SK-N-SH treated with all-trans-retinoic acid at 6 μM for 48 hours (cell line): Measurements from ENCODE around the gene TTC23.

ENCODE experiments used
- CREB5 ChIP-seq: fragments of 250-450 bp; sonication (Bioruptor Pico); IDR thresholded peaks from 2 replicates; pipeline ENCODE4 v1.5.1; 2020; ENCODE audit warnings: low read depth, mild to moderate bottlenecking, moderate library complexity
- ISL1 ChIP-seq: fragments of 250-450 bp; sonication (Bioruptor Pico); IDR thresholded peaks from 2 replicates; pipeline ENCODE4 v2.1.2; 2022; ENCODE audit warnings: mild to moderate bottlenecking, moderate library complexity
- OSR1 ChIP-seq: fragments of 250-450 bp; sonication (Bioruptor Pico); IDR thresholded peaks from 2 replicates; pipeline ENCODE4 v1.8.0; 2022; ENCODE audit warnings: moderate library complexity, mild to moderate bottlenecking, inconsistent platforms
- PATZ1 ChIP-seq: fragments of 250-450 bp; sonication (Bioruptor Pico); IDR thresholded peaks from 2 replicates; pipeline ENCODE4 v1.8.0; 2020; ENCODE audit warnings: mild to moderate bottlenecking, moderate library complexity, borderline replicate concordance
- PPARA ChIP-seq: fragments of 250-450 bp; sonication (Bioruptor Pico); IDR thresholded peaks from 2 replicates; pipeline ENCODE4 v1.5.0; 2020; ENCODE audit warnings: mild to moderate bottlenecking, borderline replicate concordance
- RARB ChIP-seq: fragments of 250-450 bp; sonication (Bioruptor Pico); IDR thresholded peaks from 2 replicates; pipeline ENCODE4 v1.8.0; 2021; ENCODE audit warnings: mild to moderate bottlenecking, moderate library complexity
- SNAI2 ChIP-seq: fragments of 250-450 bp; sonication (Bioruptor Pico); IDR thresholded peaks from 2 replicates; pipeline ENCODE4 v1.5.0; 2020; ENCODE audit warnings: mild to moderate bottlenecking, moderate library complexity
- TOX ChIP-seq: fragments of 250-450 bp; sonication (Bioruptor Pico); IDR thresholded peaks from 2 replicates; pipeline ENCODE4 v1.8.0; 2021; ENCODE audit warnings: mild to moderate bottlenecking, moderate library complexity, borderline replicate concordance
- ZC3H10 ChIP-seq: fragments of 250-450 bp; sonication (Bioruptor Pico); IDR thresholded peaks from 2 replicates; pipeline ENCODE4 v1.5.1; 2021; ENCODE audit warnings: mild to moderate bottlenecking, moderate library complexity
- ZFP30 ChIP-seq: fragments of 450-650 bp; formaldehyde crosslinking; IDR thresholded peaks from 2 replicates; pipeline ENCODE4 v1.5.0; 2022; ENCODE audit warnings: mild to moderate bottlenecking, moderate library complexity
- ZNF565 ChIP-seq: fragments of 450-650 bp; formaldehyde crosslinking; conservative IDR thresholded peaks from 2 replicates; pipeline ENCODE4 v1.5.0; 2020; ENCODE audit warnings: low read depth, mild to moderate bottlenecking, moderate library complexity
- ZNF8 ChIP-seq: fragments of 450-650 bp; formaldehyde crosslinking; IDR thresholded peaks from 2 replicates; pipeline ENCODE4 v1.5.0; 2020; ENCODE audit warnings: mild to moderate bottlenecking, moderate library complexity

- no peak for TF ChIP-seq CREB5 (CRISPR knock-in tag)
- TF ChIP-seq OSR1 (CRISPR knock-in tag) = no peak
- no peak for TF ChIP-seq ZFP30 (CRISPR knock-in tag)
- TF ChIP-seq RARB (CRISPR knock-in tag) = no peak
- TF ChIP-seq TOX (CRISPR knock-in tag) = no peak
- TF ChIP-seq ZNF8 (CRISPR knock-in tag) = no peak
- no peak for TF ChIP-seq ZC3H10
- no peak for TF ChIP-seq ISL1
- TF ChIP-seq PPARA (CRISPR knock-in tag) = no peak
- TF ChIP-seq ZNF565 (CRISPR knock-in tag) = no peak
- TF ChIP-seq PATZ1 (CRISPR knock-in tag) = no peak
- no peak for TF ChIP-seq SNAI2 (CRISPR knock-in tag)
Observed at GRCh38 chr15:99228120-99228770, 21.1 kb downstream of the TTC23 start.
